H1 (cell line): Measurements from ENCODE around the gene ZNF316. TPM values are rescaled to one million over a fixed set of nuclear protein-coding genes. Genes with fewer than 3 reads are reported as not detected.
A peak's percentile ranks its signal among the peaks of the same experiment; 100 is the strongest.

Experiments used
- CTCF ChIA-PET: fragments of 300-600 bp; sonication (Branson Sonifier 250); formaldehyde crosslinking; loops from one replicate; lab custom pipeline; 2021; ENCODE audit not compliant: partially characterized antibody; lab: Charles Lee
- POLR2A ChIA-PET: fragments of 300-600 bp; sonication (Branson Sonifier 250); formaldehyde crosslinking; loops from one replicate; lab custom pipeline; 2021; ENCODE audit warnings: inconsistent platforms; ENCODE audit not compliant: partially characterized antibody; lab: Charles Lee
- DNase-seq, 2 experiments: peaks; one replicate each; pipeline versions ENCODE4 v3.0.0 to v3.0.0-alpha.2; 2010 to 2022; ENCODE audit warnings: low spot score in 2 of 2, low read depth in 1 of 2, mixed read lengths in 1 of 2
- FAIRE-seq: peaks from 2 replicates; lab custom pipeline; 2011; peaks lifted over from hg19 to GRCh38; lab: Jason Lieb, UNC
- H2AFZ ChIP-seq: 2 replicates; pipeline ENCODE4 v1.8.1; 2012; ENCODE audit warnings: low read length, inconsistent platforms
- H2AK5ac ChIP-seq: 2 replicates; pipeline ENCODE4 v1.6.1; 2013; ENCODE audit warnings: low read depth, low read length
- H2BK120ac ChIP-seq: replicated peaks from 2 replicates; pipeline ENCODE3; 2013; ENCODE audit warnings: low read depth, low read length, inconsistent platforms
- H2BK12ac ChIP-seq: 2 replicates; pipeline ENCODE4 v1.6.1; 2013; ENCODE audit warnings: low read depth, low read length
- H2BK15ac ChIP-seq: 2 replicates; pipeline ENCODE4 v1.6.1; 2013; ENCODE audit warnings: low read length
- H2BK20ac ChIP-seq: 2 replicates; pipeline ENCODE4 v1.6.1; 2013; ENCODE audit warnings: low read length
- H2BK5ac ChIP-seq: 2 replicates; pipeline ENCODE4 v1.6.1; 2013; ENCODE audit warnings: low read depth, low read length
- H3K14ac ChIP-seq: 2 replicates; pipeline ENCODE4 v1.6.1; 2013; ENCODE audit warnings: inconsistent platforms; ENCODE audit not compliant: insufficient read length
- H3K18ac ChIP-seq: 2 replicates; pipeline ENCODE4 v1.6.1; 2013; ENCODE audit warnings: low read length; ENCODE audit errors: extremely low read depth
- H3K23ac ChIP-seq: 2 replicates; pipeline ENCODE4 v1.6.1; 2013; ENCODE audit warnings: inconsistent platforms; ENCODE audit not compliant: insufficient read length
- H3K23me2 ChIP-seq: 2 replicates; pipeline ENCODE4 v1.6.1; 2013; ENCODE audit warnings: low read depth, low read length
- H3K27ac ChIP-seq: 2 replicates; pipeline ENCODE4 v1.6.1; 2011; ENCODE audit warnings: low read depth, low read length, inconsistent platforms
- H3K27me3 ChIP-seq, 4 experiments: replicated peaks in 1 of 4; 1 replicate in 1 of 4; 2 replicates in 3 of 4; pipeline versions ENCODE4 v1.6.1 to v1.8.1; 2011 to 2013; ENCODE audit warnings: low read length in 3 of 4, mild to moderate bottlenecking in 3 of 4, inconsistent platforms in 2 of 4, mixed read lengths in 2 of 4, moderate library complexity in 1 of 4; ENCODE audit not compliant: control insufficient read depth in 3 of 4, insufficient read depth in 3 of 4; ENCODE audit errors: extremely low read depth in 1 of 4
- H3K36me3 ChIP-seq, 4 experiments: 2 replicates each; pipeline versions ENCODE4 v1.6.1 to v1.8.1; 2011 to 2013; ENCODE audit warnings: mild to moderate bottlenecking in 4 of 4, low read length in 3 of 4, moderate library complexity in 2 of 4, control low read depth in 1 of 4, inconsistent platforms in 1 of 4; ENCODE audit not compliant: insufficient read depth in 4 of 4, control insufficient read depth in 2 of 4
- H3K4ac ChIP-seq: replicated peaks from 2 replicates; pipeline ENCODE3; 2013; ENCODE audit warnings: low read length, low read depth, mixed read lengths, inconsistent platforms; ENCODE audit not compliant: insufficient read length
- H3K4me1 ChIP-seq, 4 experiments: replicated peaks in 1 of 4; 1 replicate in 1 of 4; 2 replicates in 3 of 4; pipeline versions ENCODE4 v1.6.1 to v1.8.1; 2011 to 2013; ENCODE audit warnings: low read length in 3 of 4, inconsistent platforms in 2 of 4, mixed read lengths in 1 of 4; ENCODE audit not compliant: insufficient read depth in 4 of 4, control insufficient read depth in 3 of 4
- H3K4me2 ChIP-seq, 2 experiments: 2 replicates each; pipeline versions ENCODE4 v1.6.1 to v1.8.1; 2011 to 2013; ENCODE audit warnings: low read depth in 2 of 2, low read length in 2 of 2, control low read depth in 1 of 2, inconsistent platforms in 1 of 2, mild to moderate bottlenecking in 1 of 2; ENCODE audit not compliant: insufficient read depth in 1 of 2
- H3K4me3 ChIP-seq, 4 experiments: fragments of 200-600, 300-600 bp in 1 of 4; sonication (generic), shearing (Covaris generic), sonication (Bioruptor Twin) in 1 of 4; 2 replicates each; pipeline versions ENCODE4 v1.5.1 to v1.8.1; 2011 to 2016; ENCODE audit warnings: low read length in 4 of 4, low read depth in 3 of 4, control low read depth in 2 of 4, inconsistent platforms in 2 of 4, mild to moderate bottlenecking in 2 of 4, mixed read lengths in 1 of 4, moderate library complexity in 1 of 4; ENCODE audit not compliant: insufficient read depth in 2 of 4; ENCODE audit errors: extremely low read depth in 1 of 4
- H3K56ac ChIP-seq: replicated peaks from 2 replicates; pipeline ENCODE3; 2013; ENCODE audit warnings: low read depth, mild to moderate bottlenecking, mixed read lengths, low read length, inconsistent platforms; ENCODE audit not compliant: insufficient read length
- H3K79me1 ChIP-seq: 2 replicates; pipeline ENCODE4 v1.6.1; 2013; ENCODE audit warnings: low read depth, low read length, control low read depth
- H3K79me2 ChIP-seq, 2 experiments: 2 replicates each; pipeline versions ENCODE4 v1.6.1 to v1.8.1; 2012 to 2013; ENCODE audit warnings: low read length in 2 of 2, mild to moderate bottlenecking in 2 of 2, inconsistent platforms in 1 of 2; ENCODE audit not compliant: insufficient read depth in 2 of 2, control insufficient read depth in 1 of 2
- H3K9ac ChIP-seq, 4 experiments: replicated peaks in 1 of 4; 1 replicate in 1 of 4; 2 replicates in 3 of 4; pipeline versions ENCODE4 v1.6.1 to v1.8.1; 2011 to 2013; ENCODE audit warnings: low read depth in 3 of 4, low read length in 3 of 4, control low read depth in 2 of 4, mild to moderate bottlenecking in 2 of 4, moderate library complexity in 2 of 4, inconsistent platforms in 1 of 4; ENCODE audit errors: extremely low read depth in 1 of 4
- H3K9me3 ChIP-seq, 2 experiments: 2 replicates each; pipeline versions ENCODE4 v1.6.1 to v1.8.1; 2012 to 2013; ENCODE audit warnings: mild to moderate bottlenecking in 2 of 2, moderate library complexity in 2 of 2, control low read depth in 1 of 2, inconsistent platforms in 1 of 2, low read depth in 1 of 2, low read length in 1 of 2, mixed read lengths in 1 of 2; ENCODE audit not compliant: insufficient read depth in 2 of 2
- H4K20me1 ChIP-seq, 2 experiments: replicated peaks in 1 of 2; 2 replicates each; pipeline versions ENCODE3 to v1.8.1; 2011 to 2013; ENCODE audit warnings: inconsistent platforms in 2 of 2, low read length in 2 of 2, mild to moderate bottlenecking in 1 of 2; ENCODE audit not compliant: insufficient read depth in 2 of 2, control insufficient read depth in 1 of 2
- H4K5ac ChIP-seq: 2 replicates; pipeline ENCODE4 v1.6.1; 2013; ENCODE audit warnings: low read length, low read depth, mixed read lengths, inconsistent platforms; ENCODE audit not compliant: insufficient read length
- H4K8ac ChIP-seq: 2 replicates; pipeline ENCODE4 v1.8.0; 2013; ENCODE audit warnings: mild to moderate bottlenecking, moderate library complexity, low read length, inconsistent platforms; ENCODE audit not compliant: insufficient read depth; ENCODE audit errors: extremely low read depth
- H4K91ac ChIP-seq: replicated peaks from 2 replicates; pipeline ENCODE3; 2013; ENCODE audit warnings: low read length, mixed read lengths, inconsistent platforms; ENCODE audit not compliant: insufficient read length
- BACH1 ChIP-seq: IDR thresholded peaks from 2 replicates; pipeline ENCODE4 v1.6.1; 2012; ENCODE audit warnings: low read length, improper control_type of control experiment
- CREB1 ChIP-seq: IDR thresholded peaks from 2 replicates; pipeline ENCODE4 v1.6.1; 2012; ENCODE audit warnings: inconsistent platforms
- EZH2 ChIP-seq: fragments of 200-600 bp; sonication (generic); IDR thresholded peaks from 2 replicates; pipeline ENCODE4 v1.7.1; 2012; ENCODE audit warnings: low read depth, mild to moderate bottlenecking, moderate library complexity, low read length, inconsistent platforms; ENCODE audit not compliant: severe bottlenecking
- HDAC2 ChIP-seq, 2 experiments: fragments of 300-600 bp in 1 of 2; sonication (generic) in 1 of 2; IDR thresholded peaks; 2 replicates each; pipeline ENCODE4 v1.6.1; 2011 to 2012; ENCODE audit warnings: low read depth in 2 of 2, low read length in 2 of 2, mild to moderate bottlenecking in 2 of 2, moderate library complexity in 2 of 2, borderline replicate concordance in 1 of 2, inconsistent platforms in 1 of 2
- NANOG ChIP-seq: IDR thresholded peaks from 2 replicates; pipeline ENCODE4 v1.6.1; 2011; ENCODE audit warnings: low read length, low read depth, mild to moderate bottlenecking, inconsistent platforms; ENCODE audit not compliant: insufficient read depth, poor library complexity, severe bottlenecking
- POU5F1 ChIP-seq: IDR thresholded peaks from 2 replicates; pipeline ENCODE4 v1.6.1; 2011; ENCODE audit warnings: low read depth, mild to moderate bottlenecking, low read length, moderate library complexity
- RAD21 ChIP-seq, 2 experiments: IDR thresholded peaks in 1 of 2; conservative IDR thresholded peaks in 1 of 2; 2 replicates each; pipeline ENCODE4 v1.6.1; 2011; ENCODE audit warnings: low read depth in 2 of 2, low read length in 2 of 2, improper control_type of control experiment in 1 of 2, inconsistent platforms in 1 of 2, mild to moderate bottlenecking in 1 of 2, moderate library complexity in 1 of 2
- SIN3A ChIP-seq, 2 experiments: IDR thresholded peaks in 1 of 2; conservative IDR thresholded peaks in 1 of 2; 2 replicates each; pipeline ENCODE4 v1.6.1; 2011 to 2012; ENCODE audit warnings: low read length in 2 of 2, improper control_type of control experiment in 1 of 2, low read depth in 1 of 2, mild to moderate bottlenecking in 1 of 2
- SP2 ChIP-seq: IDR thresholded peaks from 2 replicates; pipeline ENCODE4 v1.6.1; 2012; ENCODE audit warnings: mild to moderate bottlenecking, low read length, inconsistent platforms
- SP4 ChIP-seq: IDR thresholded peaks from 2 replicates; pipeline ENCODE4 v1.6.1; 2012; ENCODE audit warnings: low read length, inconsistent platforms
- TCF12 ChIP-seq: IDR thresholded peaks from 2 replicates; pipeline ENCODE4 v1.6.1; 2011; ENCODE audit warnings: low read depth, mild to moderate bottlenecking, low read length
- WGBS, 2 experiments: shearing (Covaris generic) in 1 of 2; methylation state at CpG; one replicate each; pipeline versions ENCODE4 v1.1.6 to v1.1.7; 2013 to 2015; ENCODE audit warnings: low lambda C conversion rate in 2 of 2, mixed read lengths in 2 of 2, inconsistent platforms in 1 of 2, low coverage in 1 of 2, missing lambda C conversion rate in 1 of 2; ENCODE audit not compliant: insufficient replicate concordance in 2 of 2, insufficient coverage in 1 of 2, insufficient read length in 1 of 2; ENCODE audit errors: extremely low coverage in 1 of 2, missing lambda C conversion rate in 1 of 2; 5-methylcytosine and 5-hydroxymethylcytosine counted together
- polyA plus RNA-seq, 7 experiments: library from polyadenylated mRNA; depleted of rRNA in 3 of 7; stranded (reverse) in 5 of 7; unstranded in 2 of 7; fragments of >200 nt in 5 of 7; fragments of 200-250 nt in 2 of 7; gene quantifications; 1 replicate in 5 of 7; 2 replicates in 1 of 7; 4 replicates in 1 of 7; pipeline versions ENCODE4 v1.2.1 to v1.2.3, GENCODE V29; 2011 to 2013; ENCODE audit warnings: missing spikeins in 2 of 7, mixed read lengths in 2 of 7
- total RNA-seq: library from RNA; stranded (reverse); fragmentation: NEBNext Ultra II Directional; extraction: Animal tissue kit (Norgen Biotek cat#: 25700); gene quantifications from 2 replicates; pipeline ENCODE4 v1.2.1, GENCODE V29; 2021
- TF ChIP-seq, protein P1 (sequence below): IDR thresholded peaks from 2 replicates; pipeline ENCODE4 v1.6.1; 2012; ENCODE audit warnings: inconsistent platforms

ZNF316 gene
- total and polyA plus RNA-seq, 2 of the 8 experiments (the other 6 are each of a cell fraction or from before 2014, with no cell fraction given) = 3.6 to 13.7 TPM

DNA sequence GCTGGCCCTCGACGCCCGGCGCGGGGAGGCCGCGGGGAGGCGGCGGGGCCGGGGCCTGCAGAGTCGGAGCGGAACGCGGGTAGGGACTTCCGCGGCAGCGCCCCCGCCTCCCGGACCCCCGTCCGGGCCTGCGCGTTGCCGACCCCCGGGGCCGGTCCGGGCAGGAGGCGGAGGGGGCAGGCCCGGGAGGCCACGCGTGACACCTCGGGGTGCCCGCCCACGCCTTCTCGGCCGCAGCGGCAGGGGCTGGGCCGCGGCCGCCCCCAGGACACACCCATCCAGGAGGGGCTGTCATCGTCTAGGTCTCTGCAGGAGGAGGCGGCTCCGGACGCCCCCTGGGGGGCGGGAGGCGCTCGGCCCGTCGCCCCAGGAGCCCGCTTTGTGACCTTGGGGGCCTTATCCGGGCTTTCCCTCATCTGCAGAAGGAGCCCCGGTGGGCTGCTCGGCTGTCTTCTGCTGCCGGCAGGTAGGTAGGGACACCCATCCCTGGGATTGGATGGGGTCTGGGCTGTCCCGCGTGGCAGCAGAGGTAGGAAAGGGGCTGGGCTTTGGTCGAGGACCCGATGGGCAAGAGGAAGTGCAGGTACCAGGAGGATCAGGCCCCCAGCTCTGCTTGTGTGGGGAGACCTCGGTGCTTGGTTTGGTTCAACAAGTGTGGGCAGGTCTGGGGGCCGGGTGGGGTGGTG lies 569 bp downstream of the ZNF316 start:
- no peaks in the 10 kb centered on the region; the same call in 1 of the 2 replicates for H3K23me2 ChIP-seq
- no peaks in the 10 kb centered on the region for H3K9me3 ChIP-seq
- H3K27ac ChIP-seq = no peak overlapping the region
- H2BK120ac ChIP-seq = no peak overlapping the region
- H2BK20ac ChIP-seq = no peak overlapping the region
- H4K8ac ChIP-seq = no peak overlapping the region
- H3K4me1 ChIP-seq = peaks cover 0 to 9% (median 2%) of the 10 kb centered on the region in 4 experiments; a peak in 3 of 7 replicates
- H4K20me1 ChIP-seq = peaks cover 0 to 7% of the 10 kb centered on the region in 2 experiments
- H2BK12ac ChIP-seq = no peak overlapping the region
- peak overlapping the region; percentile 49 to 71 (median 60) for H3K4me3 ChIP-seq
- WGBS, 2 experiments = 16% methylated on average over 29 of the region's 60 CpGs; no CpG with 5 or more reads in 1 of the 2 experiments
- H3K79me2 ChIP-seq = no peaks in the 10 kb centered on the region
- no peaks in the 10 kb centered on the region for H3K27me3 ChIP-seq
- DNase-seq = peak in 1 of 2 experiments; percentile 66
- no peak overlapping the region for H3K14ac ChIP-seq
- no peak overlapping the region for H4K91ac ChIP-seq
- no peak overlapping the region for H3K18ac ChIP-seq
- no peak overlapping the region for H2BK5ac ChIP-seq
- H3K36me3 ChIP-seq = peaks cover 0 to 2% (median 0%) of the 10 kb centered on the region in 4 experiments; a peak in 2 of 8 replicates
- peak overlapping the region; percentile 54 to 69 for H3K4me2 ChIP-seq
- H2AFZ ChIP-seq = no peak overlapping the region
- ChIA-PET CTCF (interaction anchor here (0.6 kb wide), 1 partner anchor 25 kb away, joined by 3 read pairs; no protein-coding TSS in a partner anchor), POLR2A (no interaction called here)
- no peak for FAIRE-seq
- no peak overlapping the region for H3K56ac ChIP-seq
- no peak overlapping the region for H2BK15ac ChIP-seq
- peaks cover 5% of the 10 kb centered on the region; the same call in 1 of the 2 replicates for H3K79me1 ChIP-seq
- H2AK5ac ChIP-seq = no peak overlapping the region
- H3K23ac ChIP-seq = no peak overlapping the region
- peak overlapping the region; percentile 29 for H4K5ac ChIP-seq
- H3K9ac ChIP-seq = no peak overlapping the region
- no peak overlapping the region for H3K4ac ChIP-seq
- no peak for TF ChIP-seq EZH2
- TF ChIP-seq, protein P1, sequence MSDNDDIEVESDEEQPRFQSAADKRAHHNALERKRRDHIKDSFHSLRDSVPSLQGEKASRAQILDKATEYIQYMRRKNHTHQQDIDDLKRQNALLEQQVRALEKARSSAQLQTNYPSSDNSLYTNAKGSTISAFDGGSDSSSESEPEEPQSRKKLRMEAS = 0 out of 2 replicates have a peak, but pooled peaks have one; percentile 21
- TF ChIP-seq BACH1 = no peak
- no peak for TF ChIP-seq CREB1
- no peak for TF ChIP-seq HDAC2 (IDR thresholded peaks at IDR 0.05; ENCODE audit: borderline replicate concordance in 1 of 2, low read depth in 2 of 2, low read length in 2 of 2)
- TF ChIP-seq TCF12 = no peak
- TF ChIP-seq SIN3A (conservative IDR thresholded peaks at IDR 0.05 in 1 of 2, IDR thresholded peaks at IDR 0.05 in 1 of 2; ENCODE audit: low read depth in 1 of 2, low read length in 2 of 2) = no peak
- TF ChIP-seq POU5F1 = no peak
- no peak for TF ChIP-seq SP2
- TF ChIP-seq NANOG = no peak
- peak in 1 of 2 experiments; percentile 33; a peak in 1 of 4 replicates for TF ChIP-seq RAD21 (IDR thresholded peaks at IDR 0.05 in 1 of 2, conservative IDR thresholded peaks at IDR 0.05 in 1 of 2; ENCODE audit: low read depth in 2 of 2, low read length in 2 of 2)
- no peak for TF ChIP-seq SP4
